COLO829 (cell line): Measurements from ENCODE around the gene FZD7.

Experiments used
- DNase-seq: peaks from one replicate; pipeline ENCODE4 v3.0.0; 2012; ENCODE audit warnings: low spot score

Gene FZD7

DNA sequence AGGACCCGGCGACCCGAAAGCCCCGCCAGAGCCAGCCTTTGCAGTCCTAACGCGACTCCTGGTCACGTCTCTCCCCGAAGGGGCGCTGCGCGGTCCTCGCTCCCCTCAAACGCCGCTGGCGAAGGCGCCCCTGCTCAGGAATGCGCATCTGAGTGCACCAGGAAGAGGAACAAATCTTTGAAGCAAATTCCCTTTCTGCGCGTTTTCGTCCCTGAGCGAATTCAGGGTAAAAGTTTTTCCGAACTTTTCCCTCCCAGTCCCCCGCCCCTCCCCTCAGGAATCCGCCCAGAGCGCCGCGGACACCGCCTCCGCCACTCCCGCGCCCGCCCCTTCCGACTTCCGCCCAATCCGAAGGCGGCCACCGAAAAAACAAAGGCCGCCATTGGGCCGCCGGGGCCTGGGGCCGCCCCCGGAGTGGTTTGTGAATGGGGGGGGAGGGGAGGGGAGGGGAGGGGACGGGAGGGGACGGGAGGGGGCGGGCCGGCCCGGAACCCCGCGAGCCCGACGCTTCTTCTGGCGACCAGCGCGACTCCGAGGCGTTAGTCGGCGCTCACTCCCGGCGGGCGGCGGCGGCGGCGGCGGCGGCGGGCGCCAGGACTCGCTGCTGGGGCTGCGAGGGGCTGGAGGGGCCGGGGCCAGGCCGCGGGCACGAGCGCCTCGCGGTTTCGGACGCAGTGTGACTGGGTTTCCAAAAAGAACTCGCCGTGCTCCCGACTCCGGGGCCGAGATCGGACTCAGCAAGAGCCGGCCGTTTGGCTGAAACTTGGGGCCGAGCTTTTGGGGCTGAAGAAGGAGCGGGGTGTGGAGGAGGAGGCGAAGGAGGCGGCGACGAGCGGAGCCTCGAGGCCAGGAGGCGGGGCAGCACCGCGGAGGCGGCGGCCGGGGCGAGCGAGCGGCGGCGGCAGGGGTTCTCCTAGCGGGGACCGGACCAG is at the start of gene FZD7:
FZD7 (plus strand) TSS at position 539 of the 932 bp plus-strand sequence. CDS start 793 bp downstream, outside the sequence.
- DNase-seq = peak; percentile 73

DNA sequence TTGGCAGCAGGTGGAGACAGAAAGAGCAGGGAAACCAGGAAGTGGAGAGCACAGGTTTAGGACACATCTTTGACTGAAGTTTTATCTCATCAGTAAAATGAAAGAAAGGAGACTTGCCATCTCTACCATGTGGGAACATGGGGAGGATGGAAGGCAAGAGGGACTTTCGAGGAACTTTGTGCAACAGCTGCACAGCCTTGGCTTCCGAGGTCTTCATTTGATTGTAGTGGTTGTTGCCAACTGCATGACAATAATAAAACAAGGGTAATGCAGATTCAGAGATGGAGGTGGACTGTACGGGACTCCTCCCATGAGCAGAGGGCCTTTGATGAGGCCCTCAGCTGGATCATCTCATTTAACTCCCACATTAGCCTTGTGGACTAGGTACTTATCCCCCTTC is 49.3 kb upstream of the FZD7 start:
- DNase-seq = no peak

DNA sequence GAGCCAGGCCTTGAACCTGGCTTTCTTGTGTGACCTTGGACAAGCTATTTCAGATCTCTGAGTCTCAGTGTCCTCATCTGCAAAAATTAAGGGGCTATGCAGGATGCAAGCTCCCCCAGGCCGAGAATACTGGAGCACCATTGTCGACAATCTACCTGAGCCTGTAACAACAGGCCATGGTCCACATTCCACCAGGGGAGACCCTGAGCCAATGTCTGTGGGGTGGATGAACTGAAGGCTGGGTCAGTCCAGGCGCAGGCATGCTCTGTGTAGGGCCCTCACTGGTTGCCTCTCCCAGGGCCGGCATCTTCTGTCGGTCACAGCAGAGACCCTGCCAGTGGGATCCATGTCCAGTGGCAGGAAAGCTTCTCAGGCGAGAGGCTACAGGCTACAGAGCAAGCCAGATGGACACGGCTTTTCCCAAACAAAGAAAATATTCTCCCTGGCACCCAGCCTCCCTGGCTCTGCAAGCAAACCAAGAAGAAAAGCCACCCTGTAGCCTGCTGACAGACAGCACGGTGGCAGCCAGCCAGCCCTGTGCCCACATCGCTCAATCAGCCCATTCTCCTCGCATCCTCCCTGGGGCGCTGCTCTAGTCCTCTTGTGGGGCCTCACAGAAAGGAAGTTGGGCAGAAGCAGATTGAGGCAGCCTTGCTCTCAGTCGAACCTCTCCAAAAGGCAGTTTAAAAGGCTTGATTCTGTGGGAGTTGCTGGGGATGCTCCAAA is 48.7 kb upstream of the FZD7 start:
- peak; percentile 91 for DNase-seq

DNA sequence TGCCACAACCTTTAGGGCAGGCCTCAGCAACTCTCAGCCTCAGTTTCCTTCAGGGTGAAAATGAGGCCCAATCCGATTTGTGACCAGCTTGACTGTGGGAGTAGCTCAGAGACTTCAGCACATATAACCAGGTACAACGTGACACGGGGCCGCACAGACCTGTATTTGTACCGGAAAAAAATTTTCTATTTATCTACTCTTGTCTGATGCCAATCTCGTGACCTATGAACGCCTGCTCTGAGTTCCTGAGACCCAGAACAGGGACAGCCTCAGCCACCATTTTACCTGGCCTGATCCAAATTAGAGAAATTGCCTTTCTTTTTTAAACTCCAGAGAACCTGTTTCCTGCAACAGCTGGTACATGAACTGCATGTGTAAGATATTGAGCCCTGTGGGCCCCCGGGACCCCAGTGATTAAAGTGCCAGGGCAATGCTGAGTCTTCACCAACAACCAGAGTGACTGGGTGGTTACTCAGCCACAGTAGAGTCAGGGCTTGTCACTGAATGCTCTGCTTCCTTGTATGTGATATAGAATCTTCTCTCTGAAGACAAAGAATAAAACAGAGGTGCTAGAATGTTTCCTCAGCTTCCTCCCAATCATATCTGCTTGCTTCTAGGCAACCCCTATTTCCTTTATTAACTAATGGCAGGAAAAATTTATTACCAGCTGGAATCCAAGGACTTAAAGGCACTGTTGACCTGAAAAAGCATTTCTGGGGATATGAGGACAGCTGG is 47.8 kb upstream of the FZD7 start:
- no peak for DNase-seq

DNA sequence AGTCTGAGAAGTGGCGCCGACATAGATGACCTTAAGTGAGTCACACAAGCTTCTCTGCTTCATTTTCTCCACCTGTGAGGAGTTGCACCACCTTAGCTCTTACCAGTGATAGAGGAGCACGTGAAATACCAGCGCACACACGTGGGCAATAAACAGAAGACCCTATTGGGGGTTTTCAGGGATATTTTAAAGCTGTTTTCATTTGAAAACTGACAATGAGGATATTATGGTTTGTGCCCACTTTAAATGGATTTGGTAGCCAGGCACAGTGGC is 47.3 kb upstream of the FZD7 start:
- DNase-seq = no peak

DNA sequence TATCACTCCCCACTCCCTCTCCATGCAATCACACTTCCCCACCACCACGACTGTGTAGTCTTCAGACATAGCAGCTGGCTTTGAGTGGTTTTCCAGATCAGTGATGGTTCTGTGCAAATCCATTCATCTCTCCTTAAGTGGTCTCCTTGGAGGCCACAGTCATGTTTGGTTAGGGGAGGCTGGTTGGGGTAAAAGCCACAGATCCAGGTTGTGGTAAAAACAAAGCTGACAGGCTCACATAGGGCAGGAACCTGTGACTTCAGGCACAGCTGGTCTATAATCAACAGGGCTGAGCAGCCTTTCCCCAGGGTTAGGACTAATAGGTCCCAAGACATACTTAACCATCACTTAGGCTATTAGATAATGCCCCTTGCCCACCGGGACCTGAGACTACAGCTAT is 46.2 kb upstream of the FZD7 start:
- DNase-seq = no peak

DNA sequence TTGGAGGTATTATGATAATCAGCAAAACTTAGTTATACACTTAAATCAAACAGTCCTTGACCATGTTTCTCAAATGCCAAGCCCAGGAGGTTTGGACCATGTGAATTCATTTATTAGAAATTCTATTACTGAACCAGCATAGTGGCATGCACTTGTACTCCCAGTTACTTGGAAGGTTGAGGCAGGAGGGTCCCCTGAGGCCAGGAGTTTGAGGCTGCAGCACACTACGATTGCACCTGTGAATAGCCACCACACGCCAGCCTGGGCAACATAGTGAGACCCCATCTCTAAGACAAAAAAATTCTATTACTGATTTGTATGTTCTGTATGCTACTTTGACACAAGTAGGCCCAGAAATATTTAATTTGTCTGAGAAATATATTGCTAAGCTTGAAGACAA is 43.6 kb upstream of the FZD7 start:
- DNase-seq = no peak

DNA sequence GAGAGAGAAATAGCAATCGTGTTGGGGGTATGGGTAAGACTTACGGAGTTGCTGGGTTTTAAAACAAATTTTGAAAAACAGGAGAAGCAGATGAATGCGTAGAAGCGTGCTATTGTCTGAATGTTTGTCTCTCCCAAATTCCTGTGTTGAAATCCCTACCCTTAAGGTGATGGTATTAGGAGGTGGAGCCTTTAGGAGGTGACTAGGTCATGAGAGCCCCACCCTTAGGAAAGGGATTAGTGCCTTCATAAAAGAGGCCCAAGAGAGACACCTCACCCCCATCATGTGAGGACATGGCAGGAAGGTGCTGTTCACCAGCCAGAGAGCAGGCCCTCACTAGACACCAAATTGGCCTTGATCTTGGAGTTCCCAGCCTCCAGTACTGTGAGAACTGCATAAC is 40.7 kb upstream of the FZD7 start:
- no peak for DNase-seq

DNA sequence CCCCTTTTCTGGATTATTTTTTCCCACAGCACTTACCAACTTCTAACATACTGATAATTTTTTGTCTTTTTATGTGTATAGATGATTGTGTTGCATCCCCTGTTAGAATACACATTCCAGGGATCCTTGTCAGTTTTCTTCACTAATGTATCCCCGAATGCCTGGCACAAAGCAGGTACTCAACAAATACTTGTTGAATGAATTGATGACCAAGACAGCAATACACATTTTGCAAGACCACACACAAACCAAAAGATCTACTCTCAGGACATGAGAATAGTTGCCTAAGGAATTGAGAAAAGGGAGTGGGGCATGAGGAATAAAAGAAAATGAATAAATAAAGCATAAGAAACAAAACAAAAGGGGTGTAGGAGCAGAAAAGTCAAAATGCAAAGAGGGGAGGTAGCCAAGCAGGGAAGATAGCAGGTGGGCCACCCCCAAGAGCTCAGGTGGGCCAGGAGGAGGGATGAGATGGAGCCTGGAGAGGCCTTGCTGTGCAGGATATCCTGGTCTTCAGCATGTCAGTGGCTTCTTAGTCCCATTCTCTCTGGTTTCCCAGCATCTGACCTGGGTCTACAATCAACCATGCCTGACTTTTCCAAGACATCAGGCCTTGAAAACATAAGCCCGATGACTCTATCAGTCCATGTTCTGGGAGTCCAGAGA is 38.5 kb upstream of the FZD7 start:
- no peak for DNase-seq

DNA sequence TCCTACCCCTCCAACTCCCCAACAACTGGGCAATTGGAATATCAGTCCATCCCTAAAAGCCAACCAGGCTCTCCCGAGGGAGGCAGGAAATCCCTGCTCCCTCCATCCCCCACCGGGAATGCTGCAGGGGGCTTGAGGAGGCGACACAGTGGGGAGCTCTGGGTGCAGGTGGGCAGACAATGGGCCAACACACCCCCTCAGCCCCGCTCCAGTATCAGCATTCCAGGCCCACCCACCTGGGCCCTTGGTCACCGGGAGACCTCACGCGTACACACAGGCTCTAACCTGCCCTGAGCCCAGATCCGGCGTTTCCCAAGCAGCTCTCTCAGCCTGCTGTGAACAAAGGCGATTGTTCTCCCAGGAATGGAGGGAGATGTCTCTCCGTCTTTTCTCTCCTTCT is 37.6 kb upstream of the FZD7 start:
- DNase-seq = peak; percentile 44

DNA sequence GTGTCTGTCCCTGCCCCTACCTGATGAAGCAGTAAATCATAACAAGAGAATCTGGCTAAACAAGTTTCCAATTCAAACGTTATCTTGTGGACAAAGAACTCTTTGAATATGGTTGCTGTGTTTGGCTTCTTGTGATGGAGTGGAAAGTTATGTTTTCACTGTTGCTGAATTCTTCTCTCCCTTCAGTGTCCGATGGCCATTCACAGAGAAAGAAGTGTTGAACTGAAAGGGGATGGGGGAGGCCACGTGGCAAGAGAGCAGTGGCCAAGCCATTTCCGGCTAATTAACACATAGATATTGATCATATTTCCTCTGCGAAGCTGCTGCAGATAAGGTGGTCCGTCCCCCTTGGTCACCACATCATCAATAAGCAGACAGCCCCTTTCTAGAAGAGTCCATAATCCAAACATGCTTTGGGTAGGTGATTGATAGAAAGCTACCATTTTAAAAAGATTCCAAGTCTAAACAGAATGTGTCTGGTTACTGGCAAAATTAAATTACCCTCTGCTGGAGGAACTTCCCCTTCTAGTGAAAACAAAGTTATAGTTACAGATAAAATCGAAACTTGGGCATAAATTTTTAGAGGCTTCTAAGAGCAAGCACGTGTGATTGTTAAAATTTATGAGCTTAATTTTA is 36.9 kb upstream of the FZD7 start:
- DNase-seq = peak; percentile 79

DNA sequence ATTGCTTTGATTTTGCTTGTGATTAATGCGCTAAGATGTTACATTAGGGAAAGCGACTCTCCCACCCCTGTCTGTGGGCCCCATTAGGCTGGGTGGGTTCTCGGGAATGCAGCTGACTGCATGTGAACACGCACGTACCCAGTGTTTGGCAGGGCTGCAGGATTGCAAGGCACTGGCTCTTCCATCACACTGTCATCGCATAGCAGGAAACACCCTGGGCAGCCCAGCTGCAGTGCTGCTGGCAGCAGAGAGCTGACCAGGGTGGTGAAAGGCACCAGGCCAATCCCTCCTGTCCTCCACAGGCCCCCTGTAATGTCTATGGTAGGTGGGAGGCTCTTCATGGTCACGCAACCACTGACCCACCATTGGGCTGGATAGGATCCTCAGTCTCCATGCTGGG is 34.4 kb upstream of the FZD7 start:
- DNase-seq = no peak

DNA sequence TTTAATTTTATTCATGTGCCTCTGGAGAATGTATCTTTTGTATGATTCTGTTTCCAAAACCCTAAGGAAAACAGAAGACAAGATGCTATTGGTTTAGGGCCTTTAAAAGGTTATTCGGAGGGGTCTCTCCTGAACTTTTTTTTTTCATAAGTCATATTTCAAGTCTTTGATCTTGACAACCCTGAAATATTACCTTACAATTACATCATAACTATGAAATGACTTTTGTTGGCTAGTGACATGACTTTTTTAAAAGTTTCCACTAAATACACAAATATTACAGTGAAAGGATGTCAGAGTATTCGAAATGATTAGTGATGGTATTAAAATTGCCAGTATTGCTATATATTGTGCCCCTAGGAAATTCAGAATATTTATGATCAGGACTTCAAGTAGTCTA is 31.8 kb upstream of the FZD7 start:
- DNase-seq = no peak

DNA sequence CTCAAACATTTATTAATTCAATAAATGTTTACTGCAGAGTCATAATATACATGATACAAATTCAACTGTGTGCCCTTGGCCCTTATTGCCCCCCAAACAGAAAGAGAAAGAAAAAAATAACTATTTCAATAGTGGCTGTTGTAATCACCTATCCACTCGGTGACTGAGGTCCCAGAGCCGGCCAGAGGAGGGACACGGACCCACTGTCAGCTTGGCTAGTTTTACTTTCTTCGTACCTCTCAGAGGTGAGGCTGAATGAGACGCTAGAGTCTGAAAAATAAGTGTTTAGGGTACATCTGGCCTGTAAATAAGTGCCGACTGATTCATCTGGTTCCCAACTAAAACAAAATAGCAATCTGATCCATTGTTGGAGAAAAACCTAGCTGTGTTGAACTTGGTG is 31.3 kb upstream of the FZD7 start:
- no peak for DNase-seq

DNA sequence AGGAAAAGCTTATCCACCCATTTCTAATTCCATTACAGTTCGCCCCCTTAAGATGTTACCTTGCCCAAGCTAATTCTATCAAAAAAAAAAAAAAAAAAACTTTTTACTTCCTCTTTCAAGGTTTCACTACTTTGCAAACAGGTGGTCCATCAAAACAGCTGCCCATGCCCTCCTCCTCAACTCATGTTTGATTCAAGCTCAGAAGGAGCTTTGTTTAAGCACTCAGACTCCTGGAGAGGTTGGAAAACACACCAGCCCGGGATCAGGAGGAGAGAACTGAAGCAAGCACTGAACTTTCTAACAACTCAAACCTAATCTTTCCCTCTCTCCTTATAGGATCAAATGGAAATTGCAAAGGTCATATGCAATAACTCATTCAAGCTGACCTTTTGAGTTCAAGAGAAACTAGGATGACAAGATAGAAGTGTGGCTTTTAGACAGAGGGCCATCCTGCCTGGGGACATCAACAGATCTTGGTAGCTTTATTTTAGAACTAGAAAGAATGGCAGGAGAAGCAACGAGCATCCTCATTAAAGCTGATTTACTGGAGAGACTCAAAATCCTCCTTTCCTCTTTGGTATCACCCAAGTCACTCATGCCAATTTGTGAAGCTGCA is 28.3 kb upstream of the FZD7 start:
- DNase-seq = no peak

DNA sequence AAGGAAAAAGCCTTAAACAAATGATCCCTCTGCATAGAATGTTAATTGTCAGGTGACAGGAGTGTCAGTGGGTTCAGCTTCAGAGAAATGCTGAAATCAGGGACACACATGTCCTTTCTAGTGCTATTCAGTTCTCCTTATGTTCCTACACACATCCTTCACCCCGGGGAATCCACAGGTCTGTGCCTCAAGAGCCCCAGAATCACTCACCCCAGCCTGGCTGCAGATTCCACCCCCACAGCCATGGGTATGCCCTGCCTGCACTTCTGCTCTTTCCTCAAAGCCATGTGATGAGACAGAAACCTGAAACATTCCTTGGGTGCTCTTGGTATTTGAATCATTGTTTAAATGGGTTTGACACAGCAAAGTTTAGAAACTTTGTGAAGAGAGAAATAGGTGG is 27.4 kb upstream of the FZD7 start:
- DNase-seq = no peak

DNA sequence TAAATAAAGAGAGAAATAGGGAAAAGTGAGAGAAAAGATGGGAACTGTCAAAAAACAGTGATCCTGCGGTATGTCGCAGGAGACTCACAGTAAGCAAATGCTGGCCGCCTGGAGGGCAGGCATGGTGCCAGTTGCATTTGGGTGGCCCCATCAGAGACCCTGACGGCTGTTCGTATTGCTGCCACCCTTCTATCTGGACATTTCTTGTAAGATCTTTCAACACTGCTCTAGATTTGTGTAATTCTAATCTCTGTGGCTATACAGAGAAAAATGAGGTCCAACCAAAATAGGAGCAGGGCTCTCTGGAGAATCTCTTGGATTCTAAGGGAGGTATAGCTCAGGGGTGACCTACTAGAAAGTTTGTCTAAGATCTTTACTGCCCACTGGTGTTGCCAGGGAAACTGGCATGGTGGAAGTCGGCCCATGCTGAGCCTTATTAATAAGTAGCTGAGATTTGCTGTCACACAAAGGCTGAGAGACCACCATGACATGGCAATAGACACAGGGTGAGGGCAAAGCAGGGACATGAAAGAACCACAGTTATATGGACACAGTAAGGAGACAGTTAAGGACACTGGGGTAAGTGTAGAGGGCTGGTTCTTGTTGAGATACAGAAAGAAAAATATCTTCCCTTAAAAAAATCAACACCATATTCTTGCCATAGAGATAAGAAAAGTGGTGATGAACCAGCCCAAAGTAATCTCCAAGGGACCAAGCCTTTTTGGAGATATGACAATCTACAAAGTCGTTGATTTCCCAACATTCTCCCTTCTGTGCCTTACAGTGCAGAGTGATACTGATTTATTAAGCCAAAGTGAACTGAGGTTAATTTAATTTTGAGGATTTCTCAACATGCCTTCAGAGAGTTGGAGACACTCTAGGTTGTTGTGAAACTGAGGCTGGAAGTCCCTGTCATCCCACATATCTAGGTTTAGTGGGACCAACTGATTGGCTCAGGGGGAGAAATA is 26.4 kb upstream of the FZD7 start:
- no peak for DNase-seq

DNA sequence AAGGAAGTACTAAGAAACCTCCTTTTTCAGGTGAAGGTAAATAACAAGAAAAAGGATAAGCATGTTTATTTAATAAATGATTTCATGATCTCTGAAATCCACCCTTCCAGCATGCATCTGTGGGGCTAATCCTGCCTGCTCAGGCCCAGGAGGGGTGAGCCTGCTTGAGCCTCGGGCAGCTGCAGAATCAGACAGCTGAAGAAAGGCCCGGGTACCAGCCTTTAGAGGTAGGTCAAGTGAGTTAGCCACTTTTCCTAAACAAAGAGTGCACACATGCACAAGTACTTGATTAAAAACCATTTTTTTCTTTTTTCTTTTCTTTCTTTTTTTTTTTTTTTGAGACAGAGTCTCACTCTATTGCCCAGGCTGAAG is 25.7 kb upstream of the FZD7 start:
- DNase-seq = no peak

DNA sequence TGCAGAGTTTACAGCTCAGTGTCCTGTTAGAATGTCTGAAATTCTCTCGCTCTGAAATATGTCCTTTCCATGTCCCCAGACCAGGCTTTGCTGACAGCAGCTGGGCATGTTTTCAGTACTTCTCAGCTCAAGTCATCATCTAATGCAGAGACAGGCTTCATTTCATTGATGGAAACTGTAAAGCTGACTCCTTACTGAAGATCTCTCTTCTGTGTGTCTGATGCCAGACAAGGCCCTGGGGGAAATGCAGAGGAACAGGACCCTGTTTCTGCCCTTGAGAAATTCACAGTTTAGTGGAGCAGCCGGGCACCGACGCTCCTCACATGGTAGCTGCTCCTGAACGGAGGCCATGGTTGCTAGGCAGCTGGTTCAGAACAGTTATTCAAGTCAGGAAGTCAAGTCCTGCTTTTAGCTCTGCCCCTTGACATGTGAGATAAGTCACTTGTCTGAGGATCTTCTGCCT is 24.6 kb upstream of the FZD7 start:
- DNase-seq = no peak

DNA sequence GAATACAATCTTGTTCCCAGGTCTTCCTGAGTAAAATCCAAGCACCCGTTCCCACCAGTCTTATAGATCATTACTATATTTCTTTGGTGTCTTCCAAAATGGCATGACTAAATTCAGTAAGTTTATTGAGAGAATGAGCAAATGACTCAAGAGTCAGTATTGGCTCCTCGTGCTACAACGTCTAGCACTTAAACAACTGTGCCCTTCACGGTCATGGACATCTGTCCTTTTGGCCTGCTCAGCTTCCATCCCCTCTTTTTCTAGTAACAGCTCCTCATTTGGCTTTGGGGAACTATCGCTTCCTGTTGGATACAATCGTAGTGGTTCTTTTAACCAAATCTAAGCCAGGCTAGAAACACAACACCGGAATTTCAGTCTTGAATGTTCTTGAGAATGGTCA is 24.1 kb upstream of the FZD7 start:
- no peak for DNase-seq
